Activated CD4-positive, CD25-positive, alpha-beta regulatory T cell treated with anti-CD3 and anti-CD28 coated beads, Interleukin-2, amount 50 U/mL, for 72 hours (primary cell): Measurements from ENCODE around the gene RHOF.

Experiments
- DNase-seq: peaks from one replicate; pipeline ENCODE4 v3.0.0; 2021

The RHOF gene

GRCh38 chr12:121793440-121793837 lies at the start of gene RHOF:
Gene RHOF (minus strand): TSS chr12:121793688. CDS start chr12:121793633, 55 bp downstream.
- DNase-seq: peak; percentile 73

GRCh38 chr12:121839993-121840761 lies 46.7 kb upstream of the RHOF start:
- no peak for DNase-seq

- DNase-seq: peak; percentile 100
Observed at GRCh38 chr12:121839106-121839992, 45.9 kb upstream of the RHOF start.

GRCh38 chr12:121838126-121838525 lies 44.6 kb upstream of the RHOF start:
- no peak for DNase-seq

- DNase-seq: no peak
Observed at GRCh38 chr12:121837680-121838079, 44.2 kb upstream of the RHOF start.

GRCh38 chr12:121831571-121832245 lies 38.2 kb upstream of the RHOF start:
- DNase-seq: no peak

GRCh38 chr12:121830588-121831265 lies 37.2 kb upstream of the RHOF start:
- DNase-seq: no peak

- no peak for DNase-seq
Observed at GRCh38 chr12:121830134-121830533, 36.6 kb upstream of the RHOF start.

GRCh38 chr12:121829250-121829918 lies 35.9 kb upstream of the RHOF start:
- DNase-seq: no peak

GRCh38 chr12:121828826-121829225 lies 35.3 kb upstream of the RHOF start:
- DNase-seq: no peak

- DNase-seq: no peak
Observed at GRCh38 chr12:121828306-121828705, 34.8 kb upstream of the RHOF start.

- DNase-seq: no peak
Observed at GRCh38 chr12:121827351-121828099, 34.0 kb upstream of the RHOF start.

- DNase-seq: no peak
Observed at GRCh38 chr12:121826318-121827150, 33.0 kb upstream of the RHOF start.

GRCh38 chr12:121825041-121825523 lies 31.6 kb upstream of the RHOF start:
- DNase-seq: no peak

- no peak for DNase-seq
Observed at GRCh38 chr12:121823727-121824115, 30.2 kb upstream of the RHOF start.

- DNase-seq: no peak
Observed at GRCh38 chr12:121823101-121823726, 29.7 kb upstream of the RHOF start.

GRCh38 chr12:121822393-121823100 lies 29.1 kb upstream of the RHOF start:
- DNase-seq: no peak

GRCh38 chr12:121820056-121820455 lies 26.6 kb upstream of the RHOF start:
- DNase-seq: no peak
